ENCODE measurements around the gene CLDN20.

GRCh38 chr6:155276638-155277037 lies 12.8 kb downstream of the CLDN20 start:
- TF ChIP-seq CTCF (IDR thresholded peaks at IDR 0.05) (no peak), POLR2A (IDR thresholded peaks at IDR 0.05) (no peak)

All from lower leg skin (tissue), 3 donors.